Activated gamma-delta T cell treated with Interleukin-2 at 50 U/mL for 16 hours (primary cell): Measurements from ENCODE around the gene BEGAIN.

Source experiments
- DNase-seq: peaks from one replicate; pipeline ENCODE4 v3.0.0-alpha.2; 2020

Gene BEGAIN

GRCh38 chr14:100599981-100600380, 12.8 kb upstream of the BEGAIN start:
- DNase-seq = no peak

GRCh38 chr14:100594625-100594951, 7.4 kb upstream of the BEGAIN start:
- no peak for DNase-seq

GRCh38 chr14:100593751-100594624, 6.8 kb upstream of the BEGAIN start:
- no peak for DNase-seq

- no peak for DNase-seq
These were observed 5.8 kb upstream of the BEGAIN start for GRCh38 chr14:100592972-100593371.

GRCh38 chr14:100592461-100592891, 5.3 kb upstream of the BEGAIN start:
- no peak for DNase-seq

GRCh38 chr14:100591453-100592371, 4.5 kb upstream of the BEGAIN start:
- no peak for DNase-seq

GRCh38 chr14:100590726-100591452, 3.7 kb upstream of the BEGAIN start:
- no peak for DNase-seq

GRCh38 chr14:100589760-100590469, 2.7 kb upstream of the BEGAIN start:
- DNase-seq = no peak

- DNase-seq = no peak
These were observed 2.0 kb upstream of the BEGAIN start for GRCh38 chr14:100589071-100589759.

- DNase-seq = no peak
These were observed 1.5 kb upstream of the BEGAIN start for GRCh38 chr14:100588671-100589070.

GRCh38 chr14:100587763-100588411, 670 bp upstream of the BEGAIN start:
- DNase-seq = no peak

GRCh38 chr14:100586403-100587085, 673 bp downstream of the BEGAIN start:
- no peak for DNase-seq

GRCh38 chr14:100586153-100586402, 1.1 kb downstream of the BEGAIN start:
- DNase-seq = no peak

- no peak for DNase-seq
These were observed 1.6 kb downstream of the BEGAIN start for GRCh38 chr14:100585448-100586152.

GRCh38 chr14:100584056-100585031, 2.9 kb downstream of the BEGAIN start:
- no peak for DNase-seq

- no peak for DNase-seq
These were observed 4.0 kb downstream of the BEGAIN start for GRCh38 chr14:100583245-100583644.

GRCh38 chr14:100582496-100583165, 4.6 kb downstream of the BEGAIN start:
- DNase-seq = no peak
